Spleen (tissue), 7 donors: Measurements from ENCODE around the gene TSSC4.

Source experiments
- CTCF ChIP-seq, 11 experiments: fragments of 200-600 bp in 7 of 11; fragments of 450-650 bp in 4 of 11; sonication (generic) in 4 of 11; IDR thresholded peaks in 8 of 11; conservative IDR thresholded peaks in 3 of 11; 1 replicate in 7 of 11; 2 replicates in 4 of 11; pipeline versions ENCODE4 v1.4.0 to v1.8.0; 2016 to 2021; ENCODE audit warnings: antibody characterized with exemption in 11 of 11, inconsistent platforms in 4 of 11, mild to moderate bottlenecking in 1 of 11
- POLR2A ChIP-seq, 3 donors: fragments of 450-650 bp; IDR thresholded peaks; one replicate each; pipeline ENCODE4 v1.5.1; 2017; ENCODE audit warnings: antibody characterized with exemption in 3 of 3, mild to moderate bottlenecking in 1 of 3
- donor health status: DM: no; HTN: no; CAD: no; lungs with moderate emphysema.
- donor health status: DM: no; HTN: no; CAD: no.
- donor health status: DM: no; HTN: no; CAD: no.

- TF ChIP-seq POLR2A (IDR thresholded peaks at IDR 0.05) (no peak), CTCF (IDR thresholded peaks at IDR 0.05 in 8 of 11, conservative IDR thresholded peaks at IDR 0.05 in 3 of 11) (no peak)
Measured at GRCh38 chr11:2357246-2357645, 43.3 kb upstream of the TSSC4 start.
